Liver (tissue), 3 donors: ENCODE results near the gene RHOV.

Experiments
- CTCF ChIP-seq: fragments of 150-350 bp; IDR thresholded peaks from 2 replicates; pipeline ENCODE4 v1.5.1; 2017; ENCODE audit warnings: improper control_type of control experiment, low read depth, low read length; ENCODE audit not compliant: missing input control
- EGR1 ChIP-seq, 2 donors: IDR thresholded peaks; 2 replicates each; pipeline ENCODE4 v1.6.1; 2016 to 2018; ENCODE audit warnings: antibody characterized with exemption in 2 of 2, low read depth in 2 of 2
- GABPA ChIP-seq, 2 donors: IDR thresholded peaks in 1 of 2; conservative IDR thresholded peaks in 1 of 2; 2 replicates each; pipeline ENCODE4 v1.6.1; 2016; ENCODE audit warnings: antibody characterized with exemption in 2 of 2, mild to moderate bottlenecking in 1 of 2, moderate library complexity in 1 of 2
- JUND ChIP-seq, 2 donors: IDR thresholded peaks; 2 replicates each; pipeline ENCODE4 v1.6.1; 2016; ENCODE audit warnings: antibody characterized with exemption in 2 of 2
- MAX ChIP-seq: IDR thresholded peaks from 2 replicates; pipeline ENCODE4 v1.6.1; 2016; ENCODE audit warnings: antibody characterized with exemption
- REST ChIP-seq: IDR thresholded peaks from 2 replicates; pipeline ENCODE4 v1.6.1; 2016; ENCODE audit warnings: antibody characterized with exemption, mild to moderate bottlenecking
- SP1 ChIP-seq: IDR thresholded peaks from 2 replicates; pipeline ENCODE4 v1.6.1; 2018; ENCODE audit warnings: antibody characterized with exemption, mild to moderate bottlenecking
- donor health status: healthy.
- donor health status: healthy.

- no peak for TF ChIP-seq CTCF
- TF ChIP-seq SP1, result no peak
- no peak for TF ChIP-seq GABPA (IDR thresholded peaks at IDR 0.05 in 1 of 2, conservative IDR thresholded peaks at IDR 0.05 in 1 of 2)
- no peak for TF ChIP-seq JUND (IDR thresholded peaks at IDR 0.05)
- TF ChIP-seq MAX, result no peak
- no peak for TF ChIP-seq EGR1 (IDR thresholded peaks at IDR 0.05; ENCODE audit: low read depth in 2 of 2)
- TF ChIP-seq REST, result no peak
Observed at GRCh38 chr15:40899536-40900207, 25.6 kb upstream of the RHOV start.
